GM18508 (cell line): ENCODE measurements around the gene POR.
"Not testable (repeated sequence)": the region's sequence is repeated elsewhere in the genome, so short reads cannot be mapped to it uniquely, and the experiment has no call there.

Experiments used
- ATAC-seq: cut with Tn5 transposase; IDR thresholded peaks from one replicate; pipeline ENCODE4 v1.9.1; 2021; ENCODE audit warnings: moderate number of reproducible peaks; ENCODE audit not compliant: insufficient read depth, unreplicated experiment

The POR gene

GRCh38 chr7:76008156-76008687 lies 93.3 kb downstream of the POR start:
- ATAC-seq: no peak

GRCh38 chr7:76009672-76010600 lies 95.0 kb downstream of the POR start:
- no peak for ATAC-seq

DNA sequence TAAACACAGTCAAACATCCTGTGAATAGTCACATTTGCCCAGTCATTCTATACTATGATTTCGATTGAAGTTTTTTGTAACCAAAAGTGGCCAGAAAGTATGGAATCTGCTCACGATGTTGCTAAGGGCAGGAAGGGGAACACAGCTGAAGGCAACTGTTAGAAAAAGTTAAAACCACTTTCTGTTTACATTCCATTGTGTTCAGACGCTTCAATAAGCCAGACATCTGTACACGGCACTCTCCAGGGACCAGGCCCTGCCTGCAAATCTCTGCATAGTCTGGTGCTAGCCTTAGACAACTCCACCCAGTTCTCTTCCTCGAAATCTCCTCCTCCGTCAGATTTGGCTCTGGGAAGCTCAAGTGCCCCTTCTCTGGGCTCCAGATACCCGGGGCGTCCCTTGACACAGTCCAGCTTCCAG lies 96.5 kb downstream of the POR start:
- no peak for ATAC-seq

GRCh38 chr7:76016191-76016947 lies 101.4 kb downstream of the POR start:
- no peak for ATAC-seq

DNA sequence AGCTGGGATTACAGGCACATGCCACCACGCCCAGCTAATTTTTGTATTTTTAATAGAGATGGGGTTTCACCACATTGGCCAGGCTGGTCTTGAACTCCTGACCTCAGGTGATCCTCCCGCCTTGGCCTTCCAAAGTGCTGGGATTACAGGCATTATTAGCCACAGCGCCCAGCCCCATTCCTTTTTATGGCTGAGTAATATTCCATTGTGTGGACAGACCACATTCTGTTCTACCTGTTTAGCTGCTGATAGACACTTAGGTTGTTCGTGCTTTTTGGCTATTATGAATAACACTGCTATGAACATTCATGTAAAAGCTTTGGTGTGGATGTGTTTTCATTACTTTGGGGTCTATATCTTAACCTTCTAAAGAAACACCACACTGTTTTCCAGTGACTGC lies 103.6 kb downstream of the POR start:
- not testable (repeated sequence) for ATAC-seq

GRCh38 chr7:76020031-76020714 lies 105.2 kb downstream of the POR start:
- ATAC-seq: no peak

GRCh38 chr7:76022026-76022780 lies 107.2 kb downstream of the POR start:
- ATAC-seq: no peak

GRCh38 chr7:76023002-76023401 lies 108.0 kb downstream of the POR start:
- ATAC-seq: no peak

DNA sequence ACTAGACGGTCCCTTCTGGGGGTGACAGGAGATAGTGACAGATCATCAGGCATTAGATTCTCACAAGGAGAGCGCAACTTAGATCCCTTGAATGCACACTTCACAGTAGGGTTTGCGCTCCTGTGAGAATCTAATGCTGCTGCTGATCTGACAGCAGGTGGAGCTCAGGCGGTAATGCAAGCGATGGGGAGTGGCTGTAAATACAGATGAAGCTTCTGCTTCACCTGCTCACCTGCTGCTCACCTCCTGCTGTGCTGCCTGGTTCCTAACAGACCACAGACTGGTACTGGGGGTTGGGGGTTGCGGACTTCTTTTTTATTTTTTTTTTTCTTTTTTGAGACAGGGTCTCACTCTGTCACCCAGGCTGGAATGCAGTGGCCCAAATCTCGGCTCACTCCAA lies 114.7 kb downstream of the POR start:
- ATAC-seq: not testable (repeated sequence)

DNA sequence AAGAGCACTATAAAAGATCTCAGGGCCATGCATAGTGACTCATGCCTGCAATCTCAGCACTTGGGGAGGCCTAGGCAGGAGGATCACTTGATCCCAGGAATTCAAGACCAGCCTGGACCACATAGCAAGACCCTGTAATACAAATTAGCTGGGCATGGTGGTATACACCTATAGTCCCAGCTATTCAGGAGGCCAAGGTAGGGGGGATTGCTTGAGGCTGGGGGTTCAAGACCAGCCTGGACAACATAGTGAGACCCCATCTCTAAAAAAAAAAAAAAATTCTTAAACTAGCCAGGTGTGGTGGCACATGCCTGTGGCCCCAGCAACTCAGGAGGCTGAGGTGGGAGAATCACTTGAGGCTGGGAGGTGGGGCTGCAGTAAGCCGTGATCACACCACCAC lies 117.0 kb downstream of the POR start:
- ATAC-seq: no peak
